Activated CD8-positive, alpha-beta memory T cell treated with anti-CD3 and anti-CD28 coated beads for 36 hours (primary cell): Measurements from ENCODE around the gene AGPAT2. TPM values are rescaled to one million over a fixed set of nuclear protein-coding genes. Genes with fewer than 3 reads are reported as not detected.
"Not testable (repeated sequence)": the region's sequence is repeated elsewhere in the genome, so short reads cannot be mapped to it uniquely, and the experiment has no call there.

Experiments used
- CTCF ChIA-PET: fragments of 350-600 bp; sonication (Branson Sonifier 250); formaldehyde crosslinking; loops from one replicate; lab custom pipeline; 2021; ENCODE audit warnings: antibody characterized with exemption; lab: Charles Lee
- POLR2A ChIA-PET: fragments of 350-600 bp; sonication (Branson Sonifier 250); formaldehyde crosslinking; loops from one replicate; lab custom pipeline; 2021; ENCODE audit warnings: antibody characterized with exemption; lab: Charles Lee
- total RNA-seq, 2 experiments: library from RNA; stranded (reverse); gene quantifications; one replicate each; pipeline ENCODE4 v1.2.3, GENCODE V29; 2021

AGPAT2 gene
- total RNA-seq, 2 experiments from 2014 or later = 16.2 to 18.5 TPM

DNA sequence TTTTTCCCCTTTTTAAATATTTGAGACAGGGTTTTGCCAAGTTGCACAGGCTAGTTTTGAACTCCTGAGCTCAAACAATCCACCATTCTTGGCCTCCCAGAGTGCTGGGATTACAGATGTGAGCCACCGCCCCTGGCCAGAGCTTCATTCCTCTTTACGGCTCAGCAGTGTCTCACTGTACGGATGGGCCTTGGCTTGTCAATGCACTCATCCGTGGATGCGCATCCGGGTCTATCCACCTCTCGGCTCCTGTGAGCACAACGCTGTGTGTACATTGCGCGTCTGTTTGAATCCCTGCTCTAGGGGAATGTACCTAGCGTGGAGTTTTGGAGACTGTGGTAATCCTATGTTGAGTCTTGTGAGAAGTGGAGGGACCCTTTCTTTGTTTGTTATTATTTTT lies 35.4 kb downstream of the AGPAT2 start:
- CTCF ChIA-PET = no interaction called here
- POLR2A ChIA-PET = no interaction called here

DNA sequence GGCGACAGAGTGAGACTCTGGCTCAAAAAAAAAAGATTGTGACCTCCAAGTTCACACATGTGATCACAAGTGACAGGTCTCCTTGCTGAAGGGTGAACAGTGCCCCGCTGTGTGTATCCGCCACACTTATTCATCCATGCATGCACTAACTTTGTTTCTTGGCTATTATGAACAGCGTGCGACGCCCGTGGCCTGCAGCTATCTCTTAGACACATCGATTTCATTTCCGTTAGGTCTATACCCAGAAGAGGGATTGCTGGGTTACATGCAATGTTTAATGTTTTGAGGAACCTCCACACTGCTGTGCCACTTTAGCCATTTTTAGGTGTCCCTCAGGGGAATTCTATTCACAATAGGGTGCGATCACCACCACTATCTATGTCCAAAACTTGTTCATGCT lies 36.6 kb downstream of the AGPAT2 start:
- POLR2A ChIA-PET = interaction anchor here (0.6 kb wide), 1 partner anchor 34 kb away, joined by 3 read pairs; no protein-coding TSS in a partner anchor
- CTCF ChIA-PET = no interaction called here

- CTCF ChIA-PET = no interaction called here
- POLR2A ChIA-PET = no interaction called here
Measured at GRCh38 chr9:136650021-136650420, 37.2 kb downstream of the AGPAT2 start.

GRCh38 chr9:136648751-136649150 lies 38.5 kb downstream of the AGPAT2 start:
- POLR2A ChIA-PET = no interaction called here
- CTCF ChIA-PET = interaction anchor here (0.6 kb wide), 2 partner anchors 54 to 160 kb away, joined by 3 to 4 read pairs; no protein-coding TSS in a partner anchor

DNA sequence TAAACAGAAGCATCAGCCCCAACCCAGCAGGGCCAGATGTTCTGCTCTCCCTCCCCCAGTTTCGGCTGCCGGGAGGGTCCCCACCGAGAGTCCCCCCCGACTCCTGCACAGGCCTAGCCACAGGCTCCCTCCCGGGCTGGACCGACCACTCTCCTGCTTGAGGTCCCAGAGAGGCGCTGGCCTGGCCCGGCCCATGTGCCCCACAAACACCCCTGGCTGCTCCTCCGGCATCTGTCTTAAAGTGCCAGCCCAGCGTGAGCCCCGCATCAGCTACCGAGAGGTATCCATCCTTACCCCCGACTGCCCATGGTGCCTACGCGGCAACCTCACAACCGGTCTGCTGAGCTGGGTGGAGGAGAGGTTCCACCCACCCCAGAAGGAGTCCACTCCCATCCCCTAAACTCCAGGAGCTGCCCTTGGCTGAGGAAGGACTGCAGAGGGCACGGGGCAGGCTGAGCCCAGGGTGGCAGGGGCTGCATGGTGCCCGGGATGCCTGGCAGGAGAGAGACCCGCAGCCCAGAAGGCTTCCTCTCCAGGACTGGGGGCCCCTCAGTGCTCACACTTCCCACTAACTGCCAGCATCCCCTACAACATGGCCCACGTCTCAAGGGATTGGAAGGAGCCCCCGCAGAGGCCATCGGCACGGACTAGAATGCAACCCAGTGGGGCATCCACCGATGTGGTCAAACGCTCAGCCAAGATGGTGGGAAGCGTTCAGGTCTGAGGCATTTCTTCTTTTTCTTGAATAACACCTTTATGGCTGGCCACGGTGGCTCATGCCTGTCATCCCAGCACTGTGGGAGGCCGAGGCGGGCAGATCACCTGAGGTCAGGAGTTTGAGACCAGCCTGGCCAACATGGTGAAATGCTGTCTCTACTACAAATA lies 40.2 kb downstream of the AGPAT2 start:
- ChIA-PET POLR2A (no interaction called here), CTCF (interaction anchor here (0.7 to 1.3 kb wide), 2 partner anchors 162 to 177 kb away, joined by 3 to 4 read pairs; no protein-coding TSS in a partner anchor)

DNA sequence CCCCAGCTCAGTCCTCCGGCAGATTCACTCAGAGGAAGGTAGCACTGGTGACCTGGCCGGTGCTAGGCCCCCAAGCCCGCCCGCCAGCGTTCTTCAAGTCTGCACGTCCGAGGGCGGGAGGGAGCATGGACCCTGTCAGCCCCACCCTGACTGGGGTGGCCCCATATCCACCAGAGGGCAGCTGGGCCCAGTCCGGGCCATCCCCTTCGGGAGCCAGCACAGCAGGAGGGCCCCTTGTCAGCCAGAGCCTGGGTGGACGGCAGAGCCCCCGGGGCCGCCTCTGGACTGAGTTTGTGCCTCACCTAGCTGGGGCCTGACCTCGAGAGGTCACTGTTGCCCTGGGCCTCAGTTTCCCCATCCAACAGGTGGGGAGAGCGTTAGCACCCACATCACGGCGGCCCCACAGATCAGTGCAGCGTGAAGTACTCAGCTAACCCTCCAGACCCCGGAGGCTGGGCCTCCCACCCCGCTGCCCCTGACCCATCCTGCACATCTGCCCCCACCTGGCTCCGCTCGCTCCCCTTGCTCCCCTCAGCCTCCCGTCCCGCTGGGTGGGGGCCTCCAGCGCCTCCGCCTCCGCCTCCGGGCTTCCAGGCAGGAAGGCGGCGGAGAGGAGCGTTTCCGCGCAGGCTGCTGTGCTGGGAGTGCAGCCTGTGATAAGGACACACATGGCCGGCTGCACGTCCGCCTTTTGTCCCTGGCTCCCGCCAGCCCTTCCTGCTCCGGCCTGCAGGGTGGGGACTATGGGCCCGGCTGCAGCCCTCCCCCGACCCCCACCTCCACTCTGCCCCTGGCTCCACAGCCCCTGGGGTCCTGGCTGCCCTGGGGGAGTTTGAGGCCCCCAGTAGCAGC lies 41.1 kb downstream of the AGPAT2 start:
- ChIA-PET CTCF (interaction anchor here (0.7 to 5.7 kb wide), 3 partner anchors 159 to 176 kb away, joined by 3 to 55 read pairs (median 4); no protein-coding TSS in a partner anchor), POLR2A (no interaction called here)

DNA sequence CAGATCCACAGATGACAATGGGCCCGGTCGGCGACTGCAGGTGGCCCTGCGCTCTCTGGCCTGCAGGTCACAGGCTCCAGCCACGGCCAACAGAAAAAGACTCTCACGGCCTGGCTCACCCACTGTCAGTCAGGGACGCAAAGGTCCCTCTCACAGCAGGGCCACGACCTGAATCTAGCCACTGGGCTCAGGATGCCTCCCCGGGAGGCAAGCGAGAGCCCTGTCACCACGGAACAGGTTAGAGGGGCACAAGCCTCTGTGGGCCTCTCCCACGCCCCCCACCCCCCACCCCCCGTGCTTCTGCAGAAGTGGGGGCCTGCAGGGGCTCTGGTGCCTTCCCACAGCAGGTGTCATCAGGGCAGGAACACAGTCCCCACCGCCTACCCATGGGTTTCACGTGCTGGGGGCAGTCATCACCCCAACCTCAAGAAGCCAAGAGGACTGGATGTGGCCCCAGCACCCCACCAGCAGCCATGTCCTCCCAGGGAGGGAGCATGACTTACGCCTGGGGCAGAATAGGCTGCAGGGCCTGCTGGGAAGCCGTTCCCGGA lies 41.8 kb downstream of the AGPAT2 start:
- CTCF ChIA-PET = interaction anchor here (5.7 kb wide), 1 partner anchor 158 kb away, joined by 55 read pairs; no protein-coding TSS in a partner anchor
- POLR2A ChIA-PET = interaction anchor here (0.6 kb wide), 1 partner anchor 165 kb away, joined by 9 read pairs; no protein-coding TSS in a partner anchor

DNA sequence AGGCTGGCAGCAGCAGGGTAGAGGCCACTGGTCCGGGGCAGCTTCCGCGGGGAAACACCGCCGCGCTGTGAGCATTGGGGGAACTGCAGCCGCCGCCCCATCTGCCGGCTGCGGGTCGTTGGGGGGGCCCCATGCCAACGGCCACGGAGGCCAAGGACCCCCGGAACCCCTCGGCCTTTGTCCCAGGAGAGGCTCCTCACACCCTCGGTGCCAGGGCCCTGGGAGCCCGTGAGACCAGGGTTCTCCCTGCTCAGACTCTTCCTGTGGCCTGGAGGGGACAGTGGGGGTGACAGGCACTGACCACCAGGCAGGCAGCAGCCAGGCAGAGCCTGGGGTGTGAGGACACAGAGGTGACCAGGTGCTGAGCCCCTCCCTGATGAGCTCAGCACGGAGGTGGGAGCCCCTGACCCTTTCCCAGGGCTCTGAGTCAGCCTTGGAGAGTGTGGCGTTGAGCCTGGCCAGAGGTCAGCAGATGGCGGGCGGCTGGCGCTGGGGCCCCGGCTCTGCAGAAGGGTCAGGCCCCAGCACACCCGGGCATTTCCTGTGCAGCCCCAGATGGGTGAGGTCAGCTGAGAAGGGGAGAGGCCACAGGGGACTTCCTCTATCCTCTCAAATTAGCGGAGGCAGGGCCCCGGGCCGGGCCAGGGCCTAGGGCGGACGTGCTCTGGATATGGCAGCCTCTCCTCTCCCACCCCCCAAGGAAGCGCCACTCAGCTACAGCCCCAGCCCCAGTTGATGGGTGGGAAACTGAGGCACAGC lies 42.5 kb downstream of the AGPAT2 start:
- ChIA-PET CTCF (interaction anchor here (0.7 to 5.7 kb wide), 3 partner anchors 32 to 166 kb away, joined by 3 to 55 read pairs (median 3); no protein-coding TSS in a partner anchor), POLR2A (interaction anchor here (0.6 kb wide), 1 partner anchor 164 kb away, joined by 9 read pairs; no protein-coding TSS in a partner anchor)

DNA sequence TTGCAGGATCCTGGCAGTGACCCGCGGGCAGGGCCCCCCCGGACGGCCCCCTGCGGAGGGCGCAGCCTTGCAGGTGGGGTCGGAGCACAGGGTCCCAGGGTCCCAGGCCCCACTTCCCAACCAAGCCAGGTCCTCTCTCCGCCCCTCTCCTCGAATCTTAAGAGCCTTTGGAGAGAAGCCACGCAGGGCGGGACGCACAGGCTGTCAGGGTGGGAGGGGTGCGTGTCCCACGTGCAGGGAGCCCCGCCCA lies 43.0 kb downstream of the AGPAT2 start:
- POLR2A ChIA-PET = no interaction called here
- CTCF ChIA-PET = interaction anchor here (0.7 to 5.7 kb wide), 4 partner anchors 27 to 165 kb away, joined by 3 to 55 read pairs (median 3); no protein-coding TSS in a partner anchor

DNA sequence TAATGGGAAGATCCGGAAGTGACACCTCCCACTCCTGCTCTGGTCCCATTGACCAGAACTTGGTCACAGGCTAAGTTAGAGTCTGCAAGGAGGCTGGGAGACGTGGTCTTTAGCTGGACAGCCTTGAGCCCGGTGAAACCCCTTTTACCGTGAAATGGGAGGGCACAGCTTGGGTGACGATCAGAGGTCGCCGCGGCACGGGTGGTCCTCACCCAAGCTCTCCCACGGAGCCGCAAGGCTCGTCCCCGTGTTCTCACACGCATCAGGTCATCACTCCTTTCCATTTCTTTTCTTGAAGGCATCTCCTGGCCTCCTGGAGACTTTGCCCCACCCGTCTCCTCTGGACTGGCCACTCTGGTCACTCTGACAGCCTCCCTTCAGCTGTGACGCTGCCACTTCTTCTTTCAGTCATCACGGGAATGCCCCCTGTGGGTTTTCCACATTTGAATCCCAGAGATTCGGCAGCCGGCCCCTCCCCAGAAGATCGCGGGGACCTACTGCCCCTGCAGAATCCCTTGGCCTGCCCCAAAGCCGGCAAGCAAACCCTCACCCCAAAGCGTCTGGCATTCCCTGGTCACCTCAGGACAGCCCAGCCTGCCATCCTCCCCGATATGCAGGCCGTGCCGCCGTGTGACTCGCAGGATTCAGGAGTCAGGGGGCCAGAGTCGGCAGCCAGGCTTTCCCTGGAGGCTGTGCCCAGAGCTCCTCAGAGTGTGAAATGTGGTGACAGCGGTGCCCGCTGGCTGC lies 43.5 kb downstream of the AGPAT2 start:
- CTCF ChIA-PET = interaction anchor here (0.7 to 5.7 kb wide), 4 partner anchors 26 to 165 kb away, joined by 3 to 55 read pairs (median 3); no protein-coding TSS in a partner anchor

DNA sequence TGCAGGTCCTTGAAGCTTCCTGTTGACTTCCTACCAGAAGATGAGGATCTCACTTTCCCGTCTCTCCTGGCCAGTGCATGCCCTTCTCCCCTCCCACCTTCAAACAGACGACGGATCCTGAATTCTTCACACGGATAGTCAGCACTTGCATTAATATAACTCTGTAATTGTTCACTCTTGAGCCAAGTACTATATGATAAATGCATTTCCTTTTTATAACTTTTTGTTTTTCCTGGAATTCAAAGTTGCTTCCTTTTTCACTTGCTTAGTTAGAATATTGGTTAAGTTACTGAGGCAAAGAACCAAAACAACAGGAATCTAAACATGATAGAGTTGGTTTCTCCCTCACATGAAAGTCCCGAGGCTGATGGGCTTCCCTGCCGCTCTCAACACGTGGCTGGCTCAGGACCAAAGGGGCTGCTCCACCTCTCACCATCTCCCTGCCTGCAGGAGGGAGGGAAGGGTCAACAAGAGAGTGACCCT lies 44.8 kb downstream of the AGPAT2 start:
- ChIA-PET POLR2A (no interaction called here), CTCF (interaction anchor here (1.1 to 5.7 kb wide), 2 partner anchors 11 to 155 kb away, joined by 3 to 55 read pairs; no protein-coding TSS in a partner anchor)

More for the DNA sequence above, 43.5 kb downstream of the AGPAT2 start:
- POLR2A ChIA-PET = no interaction called here

- POLR2A ChIA-PET = interaction anchor here (0.7 kb wide), 1 partner anchor 84 kb away, joined by 3 read pairs; no protein-coding TSS in a partner anchor
- CTCF ChIA-PET = interaction anchor here (1.3 to 5.7 kb wide), 2 partner anchors 9 to 153 kb away, joined by 3 to 55 read pairs; no protein-coding TSS in a partner anchor
Measured at GRCh38 chr9:136640171-136641111, 46.8 kb downstream of the AGPAT2 start.

DNA sequence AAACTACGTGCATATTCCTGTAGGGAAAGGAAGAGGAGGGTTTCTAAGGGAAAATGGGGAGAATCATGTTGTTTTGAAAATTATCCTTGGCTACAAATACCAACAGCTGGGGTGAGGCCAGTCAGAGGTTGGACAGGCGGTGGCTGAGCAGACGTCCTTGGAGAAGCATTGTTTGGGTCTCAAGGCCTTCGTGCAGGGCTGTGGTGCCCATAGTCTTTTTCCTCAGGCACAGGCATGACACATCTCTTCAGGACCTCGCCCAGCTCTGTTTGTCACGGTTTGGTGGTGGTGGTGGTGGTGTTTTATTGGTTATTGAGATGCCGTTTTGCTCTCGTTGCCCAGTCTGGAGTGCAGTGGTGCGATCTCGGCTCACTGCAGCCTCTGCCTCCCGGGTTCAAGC lies 52.4 kb downstream of the AGPAT2 start:
- POLR2A ChIA-PET = no interaction called here
- CTCF ChIA-PET = interaction anchor here (0.7 to 2.2 kb wide), 5 partner anchors 37 to 325 kb away, joined by 3 to 10 read pairs (median 6); no protein-coding TSS in a partner anchor

DNA sequence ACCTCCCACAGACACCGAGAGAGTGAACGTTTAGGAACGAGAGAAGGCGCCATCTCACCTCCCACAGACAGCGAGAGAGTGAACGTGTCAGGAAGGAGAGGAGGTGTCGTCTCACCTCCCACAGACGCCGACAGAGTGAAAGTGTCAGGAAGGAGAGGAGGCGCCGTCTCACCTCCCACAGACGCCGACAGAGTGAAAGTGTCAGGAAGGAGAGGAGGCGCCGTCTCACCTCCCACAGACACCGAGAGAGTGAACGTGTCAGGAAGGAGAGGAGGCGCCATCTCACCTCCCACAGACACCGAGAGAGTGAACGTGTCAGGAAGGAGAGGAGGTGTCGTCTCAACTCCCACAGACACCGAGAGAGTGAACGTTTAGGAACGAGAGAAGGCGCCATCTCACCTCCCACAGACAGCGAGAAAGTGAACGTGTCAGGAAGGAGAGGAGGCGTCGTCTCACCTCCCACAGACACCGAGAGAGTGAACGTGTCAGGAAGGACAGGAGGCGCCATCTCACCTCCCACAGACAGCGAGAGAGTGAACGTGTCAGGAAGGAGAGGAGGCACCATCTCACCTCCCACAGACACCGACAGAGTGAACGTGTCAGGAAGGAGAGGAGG lies 54.7 kb downstream of the AGPAT2 start:
- POLR2A ChIA-PET = not testable (repeated sequence)
- CTCF ChIA-PET = interaction anchor here (0.8 to 1.4 kb wide), 2 partner anchors 10 to 147 kb away, joined by 3 to 20 read pairs; no protein-coding TSS in a partner anchor

GRCh38 chr9:136632072-136632471 lies 55.2 kb downstream of the AGPAT2 start:
- CTCF ChIA-PET = interaction anchor here (0.7 to 1.4 kb wide), 5 partner anchors 9 to 147 kb away, joined by 3 to 20 read pairs (median 4); no protein-coding TSS in a partner anchor
- POLR2A ChIA-PET = not testable (repeated sequence)
